Measurements from ENCODE around the gene RBBP7.

GRCh38 chrX:16796298-16796697 lies 73.9 kb downstream of the RBBP7 start:
- no peak for TF ChIP-seq CTCF (conservative IDR thresholded peaks at IDR 0.05; ENCODE audit: low read depth, low read length)
- TF ChIP-seq EZH2 (IDR thresholded peaks at IDR 0.05; ENCODE audit: low read length, unreplicated experiment) = no peak
- TF ChIP-seq EZH2phosphoT487 (IDR thresholded peaks at IDR 0.05; ENCODE audit: borderline replicate concordance, low read length) = no peak
